Neural cell (in vitro differentiated cells): Measurements from ENCODE around the gene CD27. TPM values are rescaled to one million over a fixed set of nuclear protein-coding genes. Genes with fewer than 3 reads are reported as not detected.

ENCODE experiments used
- H2AFZ ChIP-seq: fragments of 200-600, 300-800 bp; sonication (generic), shearing (Covaris generic); 2 replicates; pipeline ENCODE4 v1.6.0; 2014; ENCODE audit warnings: low read depth, mild to moderate bottlenecking, antibody characterized with exemption, low read length, moderate library complexity
- H3F3A ChIP-seq: fragments of 200-600 bp; shearing (Covaris generic); 2 replicates; pipeline ENCODE4 v1.6.1; 2016; ENCODE audit warnings: mild to moderate bottlenecking, moderate library complexity, mixed read lengths, antibody characterized with exemption, low read length; ENCODE audit not compliant: insufficient read depth, poor library complexity, severe bottlenecking
- H3K27ac ChIP-seq: fragments of 200-600, 300-800 bp; sonication (generic), shearing (Covaris generic); 2 replicates; pipeline ENCODE4 v1.5.1; 2014; ENCODE audit warnings: mild to moderate bottlenecking, low read length, moderate library complexity
- H3K27me3 ChIP-seq: fragments of 300-800, 200-600 bp; sonication (generic), shearing (Covaris generic); 2 replicates; pipeline ENCODE4 v1.6.0; 2014; ENCODE audit warnings: mild to moderate bottlenecking, low read depth, low read length, moderate library complexity; ENCODE audit not compliant: insufficient read depth
- H3K36me3 ChIP-seq: fragments of 300-800, 200-600 bp; sonication (generic), shearing (Covaris generic); 2 replicates; pipeline ENCODE4 v1.5.1; 2014; ENCODE audit warnings: mild to moderate bottlenecking, antibody characterized with exemption, low read length, moderate library complexity; ENCODE audit not compliant: insufficient read depth
- H3K4me2 ChIP-seq: fragments of 300-800, 200-600 bp; sonication (generic), shearing (Covaris generic); 2 replicates; pipeline ENCODE4 v1.6.0; 2014; ENCODE audit warnings: mild to moderate bottlenecking, low read length
- H3K4me3 ChIP-seq: fragments of 300-800, 200-600 bp; sonication (generic), shearing (Covaris generic); 2 replicates; pipeline ENCODE4 v1.5.1; 2014; ENCODE audit warnings: mild to moderate bottlenecking, low read length, moderate library complexity
- H3K79me2 ChIP-seq: fragments of 200-600 bp; shearing (Covaris generic); replicated peaks from 2 replicates; pipeline ENCODE4 v1.6.0; 2014; ENCODE audit warnings: mild to moderate bottlenecking, low read length, moderate library complexity; ENCODE audit not compliant: insufficient read depth
- H3K9ac ChIP-seq: fragments of 300-800, 200-600 bp; sonication (generic), shearing (Covaris generic); 2 replicates; pipeline ENCODE4 v1.6.1; 2016; ENCODE audit warnings: mild to moderate bottlenecking, low read length, mixed read lengths
- H3K9me2 ChIP-seq: fragments of 200-600 bp; shearing (Covaris generic); 2 replicates; pipeline ENCODE4 v1.6.1; 2016; ENCODE audit warnings: mild to moderate bottlenecking, low read length, mixed read lengths; ENCODE audit not compliant: insufficient read depth
- H3K9me3 ChIP-seq: fragments of 200-600, 300-800 bp; sonication (generic), shearing (Covaris generic); 2 replicates; pipeline ENCODE4 v1.6.1; 2016; ENCODE audit warnings: mild to moderate bottlenecking, mixed run types, low read length, moderate library complexity, mixed read lengths
- H4K20me1 ChIP-seq: fragments of 200-600 bp; shearing (Covaris generic); 2 replicates; pipeline ENCODE4 v1.6.1; 2016; ENCODE audit warnings: mild to moderate bottlenecking, mixed run types; ENCODE audit not compliant: insufficient read depth
- EP300 ChIP-seq: fragments of 450-650 bp; conservative IDR thresholded peaks from 2 replicates; pipeline ENCODE4 v1.6.1; 2014; ENCODE audit warnings: antibody characterized with exemption, mild to moderate bottlenecking, moderate library complexity; ENCODE audit not compliant: poor library complexity, severe bottlenecking
- EZH2 ChIP-seq: fragments of 200-600, 300-800 bp; shearing (Covaris generic), sonication (generic); IDR thresholded peaks from 2 replicates; pipeline ENCODE4 v1.6.1; 2014; ENCODE audit warnings: antibody characterized with exemption, low read length, borderline replicate concordance, mild to moderate bottlenecking; ENCODE audit not compliant: insufficient read depth, poor library complexity, severe bottlenecking
- MXI1 ChIP-seq: fragments of 450-650 bp; conservative IDR thresholded peaks from 2 replicates; pipeline ENCODE4 v1.6.1; 2014; ENCODE audit warnings: antibody characterized with exemption, mild to moderate bottlenecking; ENCODE audit not compliant: poor library complexity, severe bottlenecking
- POLR2AphosphoS5 ChIP-seq: IDR thresholded peaks from 2 replicates; pipeline ENCODE4 v1.6.1; 2012
- RAD21 ChIP-seq: fragments of 450-650 bp; conservative IDR thresholded peaks from 2 replicates; pipeline ENCODE4 v1.6.1; 2014; ENCODE audit warnings: antibody characterized with exemption, mild to moderate bottlenecking, moderate library complexity
- SMC3 ChIP-seq: fragments of 450-650 bp; conservative IDR thresholded peaks from 2 replicates; pipeline ENCODE4 v1.6.1; 2014; ENCODE audit warnings: antibody characterized with exemption, mild to moderate bottlenecking, moderate library complexity; ENCODE audit not compliant: poor library complexity
- TAF1 ChIP-seq: IDR thresholded peaks from 2 replicates; pipeline ENCODE4 v1.6.1; 2012; ENCODE audit warnings: low read depth
- polyA plus RNA-seq: library from polyadenylated mRNA; depleted of rRNA; stranded (reverse); fragments of >200 nt; gene quantifications from 2 replicates; pipeline ENCODE4 v1.2.3, GENCODE V29; 2014
- TF ChIP-seq, protein P1 (sequence below): IDR thresholded peaks from 2 replicates; pipeline ENCODE4 v1.6.1; 2012; ENCODE audit warnings: borderline replicate concordance
- TF ChIP-seq, protein P2 (sequence below): fragments of 450-650 bp; IDR thresholded peaks from 2 replicates; pipeline ENCODE4 v1.5.1; 2014; ENCODE audit warnings: antibody characterized with exemption, mild to moderate bottlenecking, moderate library complexity; ENCODE audit not compliant: poor library complexity, severe bottlenecking

Gene CD27
- polyA plus RNA-seq, 1 donor from 2014 or later = not detected

DNA sequence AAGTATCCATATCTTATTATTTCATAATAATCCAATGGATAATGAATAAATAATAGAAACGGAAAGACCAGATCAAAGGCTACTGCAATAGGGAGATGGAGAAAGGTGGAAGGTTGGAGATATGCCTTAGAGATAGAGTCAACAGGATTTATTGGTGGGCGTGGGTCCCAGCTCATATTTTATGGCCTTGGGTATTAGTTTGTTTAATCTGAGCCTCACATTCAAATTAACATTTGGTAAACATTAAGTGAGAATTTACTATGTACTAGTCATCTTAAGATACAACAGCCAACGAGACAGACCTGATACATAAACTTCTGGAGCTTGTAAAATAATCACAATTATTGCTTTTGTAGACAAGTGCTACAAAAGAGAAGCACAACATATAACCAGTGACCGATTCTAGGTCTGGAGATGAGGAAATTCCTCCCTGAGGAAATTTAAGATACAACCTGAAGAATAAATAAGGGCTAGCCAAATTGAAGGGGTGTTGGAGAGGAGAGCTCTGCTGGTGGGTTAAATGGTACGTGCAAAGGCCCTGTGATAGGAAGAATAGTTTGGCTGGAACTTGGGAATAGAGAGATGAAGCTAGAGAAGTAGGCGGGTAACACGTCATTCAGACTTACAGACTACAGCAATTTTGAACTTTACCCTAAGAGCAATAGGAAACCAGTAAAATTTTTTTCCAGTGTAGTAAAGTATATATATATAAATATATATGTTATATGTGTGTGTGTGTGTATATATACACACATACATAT, 44.7 kb upstream of the CD27 start:
- no peaks in the 10 kb centered on the region for H3K79me2 ChIP-seq
- H3K4me2 ChIP-seq = no peak overlapping the region
- H3K4me3 ChIP-seq = no peak overlapping the region
- no peak overlapping the region for H2AFZ ChIP-seq
- H3F3A ChIP-seq = no peaks in the 10 kb centered on the region
- TF ChIP-seq RAD21 = no peak
- no peak for TF ChIP-seq SMC3
- no peak for TF ChIP-seq EZH2
- TF ChIP-seq TAF1 = no peak
- TF ChIP-seq MXI1 = no peak
- H3K27ac ChIP-seq = no peak overlapping the region
- no peaks in the 10 kb centered on the region for H4K20me1 ChIP-seq
- no peaks in the 10 kb centered on the region for H3K27me3 ChIP-seq
- H3K9me2 ChIP-seq = no peaks in the 10 kb centered on the region
- no peak overlapping the region for H3K9ac ChIP-seq
- no peaks in the 10 kb centered on the region for H3K9me3 ChIP-seq
- no peaks in the 10 kb centered on the region for H3K36me3 ChIP-seq

DNA sequence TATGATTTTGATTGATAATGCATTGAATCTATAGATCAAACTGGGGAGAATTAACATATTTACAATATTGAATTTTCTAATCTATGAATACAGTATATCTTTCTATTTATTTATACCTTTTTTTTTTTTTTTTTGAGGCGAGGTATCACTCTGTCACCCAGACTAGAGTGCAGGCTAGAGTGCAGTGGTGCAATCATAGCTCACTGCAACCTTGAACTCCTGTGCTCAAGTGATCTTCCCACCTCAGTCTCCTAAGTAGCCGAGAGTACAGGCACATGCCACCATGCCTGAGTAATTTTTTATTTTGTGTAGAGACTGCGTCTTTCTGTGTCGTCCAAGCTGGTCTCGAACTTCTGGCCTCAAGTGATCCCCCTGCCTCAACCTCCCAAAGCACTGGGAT, 40.4 kb upstream of the CD27 start:
- Histone ChIP-seq H2AFZ (no peak overlapping the region), H3K9me3 (no peaks in the 10 kb centered on the region), H3K4me2 (no peak overlapping the region), H3K27me3 (no peaks in the 10 kb centered on the region), H3K79me2 (no peaks in the 10 kb centered on the region), H3K4me3 (no peak overlapping the region), H3K27ac (no peak overlapping the region), H4K20me1 (no peaks in the 10 kb centered on the region), H3K9ac (no peak overlapping the region), H3F3A (no peaks in the 10 kb centered on the region), H3K9me2 (no peaks in the 10 kb centered on the region), H3K36me3 (no peaks in the 10 kb centered on the region)
- TF ChIP-seq, protein P1, sequence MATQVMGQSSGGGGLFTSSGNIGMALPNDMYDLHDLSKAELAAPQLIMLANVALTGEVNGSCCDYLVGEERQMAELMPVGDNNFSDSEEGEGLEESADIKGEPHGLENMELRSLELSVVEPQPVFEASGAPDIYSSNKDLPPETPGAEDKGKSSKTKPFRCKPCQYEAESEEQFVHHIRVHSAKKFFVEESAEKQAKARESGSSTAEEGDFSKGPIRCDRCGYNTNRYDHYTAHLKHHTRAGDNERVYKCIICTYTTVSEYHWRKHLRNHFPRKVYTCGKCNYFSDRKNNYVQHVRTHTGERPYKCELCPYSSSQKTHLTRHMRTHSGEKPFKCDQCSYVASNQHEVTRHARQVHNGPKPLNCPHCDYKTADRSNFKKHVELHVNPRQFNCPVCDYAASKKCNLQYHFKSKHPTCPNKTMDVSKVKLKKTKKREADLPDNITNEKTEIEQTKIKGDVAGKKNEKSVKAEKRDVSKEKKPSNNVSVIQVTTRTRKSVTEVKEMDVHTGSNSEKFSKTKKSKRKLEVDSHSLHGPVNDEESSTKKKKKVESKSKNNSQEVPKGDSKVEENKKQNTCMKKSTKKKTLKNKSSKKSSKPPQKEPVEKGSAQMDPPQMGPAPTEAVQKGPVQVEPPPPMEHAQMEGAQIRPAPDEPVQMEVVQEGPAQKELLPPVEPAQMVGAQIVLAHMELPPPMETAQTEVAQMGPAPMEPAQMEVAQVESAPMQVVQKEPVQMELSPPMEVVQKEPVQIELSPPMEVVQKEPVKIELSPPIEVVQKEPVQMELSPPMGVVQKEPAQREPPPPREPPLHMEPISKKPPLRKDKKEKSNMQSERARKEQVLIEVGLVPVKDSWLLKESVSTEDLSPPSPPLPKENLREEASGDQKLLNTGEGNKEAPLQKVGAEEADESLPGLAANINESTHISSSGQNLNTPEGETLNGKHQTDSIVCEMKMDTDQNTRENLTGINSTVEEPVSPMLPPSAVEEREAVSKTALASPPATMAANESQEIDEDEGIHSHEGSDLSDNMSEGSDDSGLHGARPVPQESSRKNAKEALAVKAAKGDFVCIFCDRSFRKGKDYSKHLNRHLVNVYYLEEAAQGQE = no peak
- TF ChIP-seq EP300 (no peak), POLR2AphosphoS5 (no peak), RAD21 (no peak), EZH2 (no peak), TAF1 (no peak)
- TF ChIP-seq, protein P2, sequence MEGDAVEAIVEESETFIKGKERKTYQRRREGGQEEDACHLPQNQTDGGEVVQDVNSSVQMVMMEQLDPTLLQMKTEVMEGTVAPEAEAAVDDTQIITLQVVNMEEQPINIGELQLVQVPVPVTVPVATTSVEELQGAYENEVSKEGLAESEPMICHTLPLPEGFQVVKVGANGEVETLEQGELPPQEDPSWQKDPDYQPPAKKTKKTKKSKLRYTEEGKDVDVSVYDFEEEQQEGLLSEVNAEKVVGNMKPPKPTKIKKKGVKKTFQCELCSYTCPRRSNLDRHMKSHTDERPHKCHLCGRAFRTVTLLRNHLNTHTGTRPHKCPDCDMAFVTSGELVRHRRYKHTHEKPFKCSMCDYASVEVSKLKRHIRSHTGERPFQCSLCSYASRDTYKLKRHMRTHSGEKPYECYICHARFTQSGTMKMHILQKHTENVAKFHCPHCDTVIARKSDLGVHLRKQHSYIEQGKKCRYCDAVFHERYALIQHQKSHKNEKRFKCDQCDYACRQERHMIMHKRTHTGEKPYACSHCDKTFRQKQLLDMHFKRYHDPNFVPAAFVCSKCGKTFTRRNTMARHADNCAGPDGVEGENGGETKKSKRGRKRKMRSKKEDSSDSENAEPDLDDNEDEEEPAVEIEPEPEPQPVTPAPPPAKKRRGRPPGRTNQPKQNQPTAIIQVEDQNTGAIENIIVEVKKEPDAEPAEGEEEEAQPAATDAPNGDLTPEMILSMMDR = no peak
